ENCODE measurements around the gene ASIC2.

DNA sequence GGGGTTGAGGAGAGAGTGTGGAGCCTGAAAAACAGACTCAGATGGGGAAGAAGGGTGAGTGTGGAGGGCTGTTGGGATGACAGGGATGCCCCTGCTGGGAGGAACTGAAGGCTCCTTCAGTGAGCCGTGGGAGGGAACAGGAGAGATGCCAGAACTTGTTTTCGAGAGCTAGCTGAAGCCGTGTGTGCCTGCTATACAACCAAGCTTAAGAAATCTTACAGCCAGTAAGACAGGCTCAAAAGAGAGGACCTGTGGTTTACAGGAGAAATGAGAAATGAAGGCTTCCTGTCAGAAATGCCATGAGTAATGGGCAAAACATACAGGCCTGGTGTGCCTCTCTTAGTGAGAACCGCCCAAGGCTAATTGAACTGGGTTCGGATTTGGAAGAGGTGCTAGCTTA lies 201.8 kb downstream of the ASIC2 start:
- TF ChIP-seq TARDBP (IDR thresholded peaks at IDR 0.05) (no peak), CTBP1 (IDR thresholded peaks at IDR 0.05; ENCODE audit: borderline replicate concordance) (no peak), NFRKB (IDR thresholded peaks at IDR 0.05) (no peak), SP1 (IDR thresholded peaks at IDR 0.05) (no peak), HDGF (IDR thresholded peaks at IDR 0.05; ENCODE audit: borderline replicate concordance) (no peak), ARNT (IDR thresholded peaks at IDR 0.05) (no peak), SUZ12 (IDR thresholded peaks at IDR 0.05) (no peak), ELF4 (IDR thresholded peaks at IDR 0.05) (no peak)
- TF ChIP-seq, protein P1, sequence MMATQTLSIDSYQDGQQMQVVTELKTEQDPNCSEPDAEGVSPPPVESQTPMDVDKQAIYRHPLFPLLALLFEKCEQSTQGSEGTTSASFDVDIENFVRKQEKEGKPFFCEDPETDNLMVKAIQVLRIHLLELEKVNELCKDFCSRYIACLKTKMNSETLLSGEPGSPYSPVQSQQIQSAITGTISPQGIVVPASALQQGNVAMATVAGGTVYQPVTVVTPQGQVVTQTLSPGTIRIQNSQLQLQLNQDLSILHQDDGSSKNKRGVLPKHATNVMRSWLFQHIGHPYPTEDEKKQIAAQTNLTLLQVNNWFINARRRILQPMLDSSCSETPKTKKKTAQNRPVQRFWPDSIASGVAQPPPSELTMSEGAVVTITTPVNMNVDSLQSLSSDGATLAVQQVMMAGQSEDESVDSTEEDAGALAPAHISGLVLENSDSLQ (IDR thresholded peaks at IDR 0.05): no peak

All from HEK293T (cell line).